CD4-positive, CD25-positive, alpha-beta regulatory T cell (primary cell): Measurements from ENCODE around the gene CHTF8. TPM values are rescaled to one million over a fixed set of nuclear protein-coding genes. Genes with fewer than 3 reads are reported as not detected.

Experiments
- ATAC-seq, 2 donors: fragments of 150-1000 bp; cut with Tn5 transposase; one replicate each; pipeline ENCODE4 v1.10.0; 2021; ENCODE audit warnings: low read depth in 2 of 2, moderate number of reproducible peaks in 2 of 2, moderate library complexity in 1 of 2
- DNase-seq, 3 donors: peaks; one replicate each; pipeline versions ENCODE4 v3.0.0 to v3.0.0-alpha.2; 2012 to 2022; ENCODE audit warnings: mixed read lengths in 1 of 3
- H3K27ac ChIP-seq: one replicate; pipeline ENCODE4 v1.7.0; 2013; ENCODE audit warnings: mild to moderate bottlenecking, low read length; ENCODE audit not compliant: insufficient read depth, poor library complexity, severe bottlenecking
- H3K27me3 ChIP-seq: one replicate; pipeline ENCODE4 v1.7.0; 2013; ENCODE audit warnings: low read length; ENCODE audit not compliant: control insufficient read depth, insufficient read depth
- H3K36me3 ChIP-seq: one replicate; pipeline ENCODE4 v1.7.0; 2013; ENCODE audit warnings: mild to moderate bottlenecking, low read length, moderate library complexity; ENCODE audit not compliant: control insufficient read depth, insufficient read depth
- H3K4me1 ChIP-seq: 2 replicates; pipeline ENCODE4 v1.7.0; 2013; ENCODE audit warnings: mild to moderate bottlenecking, low read length; ENCODE audit not compliant: insufficient read depth, control insufficient read depth, poor library complexity, severe bottlenecking
- H3K4me3 ChIP-seq: one replicate; pipeline ENCODE4 v1.7.0; 2013; ENCODE audit warnings: low read depth, mild to moderate bottlenecking, low read length, moderate library complexity
- H3K9me3 ChIP-seq, 2 experiments: 1 replicate in 1 of 2; 2 replicates in 1 of 2; pipeline ENCODE4 v1.7.0; 2013; ENCODE audit warnings: low read length in 2 of 2, mild to moderate bottlenecking in 1 of 2, moderate library complexity in 1 of 2; ENCODE audit not compliant: control insufficient read depth in 2 of 2
- H3K27ac Mint-ChIP-seq, 3 donors: one replicate each; pipeline ENCODE4 v1.8.0; 2020 to 2022; ENCODE audit warnings: mild to moderate bottlenecking in 3 of 3, mixed read lengths in 3 of 3, moderate library complexity in 2 of 3
- H3K27me3 Mint-ChIP-seq: one replicate; pipeline ENCODE4 v1.8.0; 2022; ENCODE audit warnings: mild to moderate bottlenecking, mixed read lengths
- H3K36me3 Mint-ChIP-seq: one replicate; pipeline ENCODE4 v1.8.0; 2020; ENCODE audit warnings: mixed read lengths
- H3K4me1 Mint-ChIP-seq, 4 donors: one replicate each; pipeline ENCODE4 v1.8.0; 2020 to 2022; ENCODE audit warnings: mixed read lengths in 4 of 4, mild to moderate bottlenecking in 1 of 4
- H3K4me3 Mint-ChIP-seq, 4 donors: one replicate each; pipeline ENCODE4 v1.8.0; 2020 to 2022; ENCODE audit warnings: mild to moderate bottlenecking in 4 of 4, mixed read lengths in 4 of 4, moderate library complexity in 3 of 4
- H3K9me3 Mint-ChIP-seq, 7 donors: one replicate each; pipeline ENCODE4 v1.8.0; 2020 to 2022; ENCODE audit warnings: mixed read lengths in 7 of 7, mild to moderate bottlenecking in 3 of 7, moderate library complexity in 2 of 7
- polyA plus RNA-seq, 4 donors: library from polyadenylated mRNA; unstranded; fragments of 300-500 nt; fragmentation: Illumina TruSeq; gene quantifications; one replicate each; pipeline ENCODE4 v1.2.3, GENCODE V29; 2021
- total RNA-seq: library from RNA; stranded (reverse); gene quantifications from one replicate; pipeline ENCODE4 v1.2.3, GENCODE V29; 2022

Gene CHTF8, protein sequence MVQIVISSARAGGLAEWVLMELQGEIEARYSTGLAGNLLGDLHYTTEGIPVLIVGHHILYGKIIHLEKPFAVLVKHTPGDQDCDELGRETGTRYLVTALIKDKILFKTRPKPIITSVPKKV
- 79.4 TPM for total RNA-seq
- 100 to 1,000 TPM; 210 to 227 (median 218) TPM for polyA plus RNA-seq

DNA sequence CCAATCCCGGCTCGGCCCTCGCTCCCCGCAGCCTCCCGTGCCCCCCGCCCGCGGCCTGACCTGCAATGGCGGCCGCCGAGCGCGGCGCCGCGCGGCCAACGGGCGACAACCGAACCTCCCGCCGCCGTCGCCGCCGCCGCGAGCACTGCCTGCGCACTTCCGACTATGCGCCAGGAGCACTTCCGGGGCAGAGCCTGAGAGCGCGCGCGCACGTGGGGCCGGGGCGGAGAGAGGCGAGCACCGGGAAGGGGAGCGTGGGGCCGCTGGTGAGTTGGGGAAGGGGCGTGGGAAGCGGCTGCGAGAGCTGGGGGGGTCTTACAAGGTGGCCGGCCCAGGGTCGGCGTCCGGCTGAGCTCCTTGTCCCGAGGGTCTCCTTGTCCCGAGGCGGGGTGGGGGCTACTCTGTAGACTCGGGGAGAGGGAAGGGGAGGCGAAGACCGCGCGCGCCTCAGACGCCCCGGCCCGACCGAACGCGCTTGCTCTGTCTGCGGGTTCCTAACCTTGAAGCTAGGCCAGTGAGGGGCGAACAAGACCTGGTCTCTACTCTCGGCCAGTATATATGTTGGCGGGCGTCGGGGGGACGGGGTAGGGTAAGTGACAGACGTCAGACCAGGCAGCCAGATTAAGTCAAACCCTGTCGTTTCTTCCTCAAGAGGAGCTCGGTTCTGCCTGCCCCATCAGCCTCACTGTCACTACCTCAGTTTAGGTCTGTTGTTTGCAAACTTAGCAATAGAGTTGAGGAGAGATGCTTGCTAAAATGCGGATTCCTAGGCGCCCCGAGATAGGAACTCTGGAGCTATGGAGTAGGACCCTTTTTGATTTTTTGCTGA is at the start of gene CHTF8, which contains the start of gene UTP4:
Gene CHTF8 (minus strand): TSS at position 165 of the 829 bp plus-strand sequence. CDS start 11,130 bp downstream, outside the sequence.
Gene UTP4 (plus strand): TSS at position 226 of the 829 bp plus-strand sequence. CDS start 811 bp downstream, outside the sequence.
- Mint-ChIP-seq H3K27ac (peak within 1 kb of the TSS; percentile 93 to 96 (median 96)), H3K27me3 (no peaks in the 10 kb centered on the region), H3K4me3 (peak within 1 kb of the TSS; percentile 93 to 99 (median 96)), H3K4me1 (peaks cover 23 to 65% (median 43%) of the 10 kb centered on the region in 4 donors), H3K36me3 (peaks cover 14% of the 10 kb centered on the region), H3K9me3 (no peaks in the 10 kb centered on the region)
- Histone ChIP-seq H3K9me3 (no peaks in the 10 kb centered on the region), H3K36me3 (peaks cover 16% of the 10 kb centered on the region), H3K4me1 (peaks cover 37% of the 10 kb centered on the region), H3K4me3 (peak within 1 kb of the TSS; percentile 87), H3K27ac (peak within 1 kb of the TSS; percentile 86), H3K27me3 (no peaks in the 10 kb centered on the region)
- peak; percentile 83 to 91 (median 88) for DNase-seq
- peak; percentile 92 to 94 for ATAC-seq

DNA sequence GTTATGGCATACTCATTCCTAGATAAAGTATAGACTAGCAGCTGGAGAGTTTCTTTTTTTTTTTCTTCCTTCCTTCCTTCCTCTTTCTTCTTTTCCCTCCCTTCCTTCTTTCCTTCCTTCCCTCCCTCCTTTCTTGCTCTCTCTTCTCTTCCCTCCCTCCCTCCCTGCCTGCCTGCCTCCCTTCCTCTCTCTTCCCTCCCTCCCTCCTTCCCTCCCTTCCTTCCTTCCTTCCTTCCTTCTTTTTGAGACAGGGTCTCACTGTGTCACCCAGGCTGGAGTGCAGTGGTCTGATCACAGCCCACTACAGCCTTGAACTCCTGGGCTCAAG is 47.6 kb upstream of the CHTF8 start:
- Histone ChIP-seq H3K4me1 (peaks cover 4% of the 10 kb centered on the region), H3K27ac (no peak overlapping the region), H3K36me3 (no peaks in the 10 kb centered on the region), H3K4me3 (no peak overlapping the region), H3K27me3 (no peaks in the 10 kb centered on the region), H3K9me3 (no peaks in the 10 kb centered on the region)
- DNase-seq (no peak), ATAC-seq (no peak)
- peaks cover 0 to 3% (median 0%) of the 10 kb centered on the region in 4 donors for H3K4me1 Mint-ChIP-seq
- no peak overlapping the region for H3K4me3 Mint-ChIP-seq
- H3K36me3 Mint-ChIP-seq: peaks cover 3% of the 10 kb centered on the region
- peak overlapping the region in 1 of 3 donors; percentile 76 for H3K27ac Mint-ChIP-seq
- H3K9me3 Mint-ChIP-seq: peaks cover 0 to 2% (median 0%) of the 10 kb centered on the region in 7 donors
- no peaks in the 10 kb centered on the region for H3K27me3 Mint-ChIP-seq

DNA sequence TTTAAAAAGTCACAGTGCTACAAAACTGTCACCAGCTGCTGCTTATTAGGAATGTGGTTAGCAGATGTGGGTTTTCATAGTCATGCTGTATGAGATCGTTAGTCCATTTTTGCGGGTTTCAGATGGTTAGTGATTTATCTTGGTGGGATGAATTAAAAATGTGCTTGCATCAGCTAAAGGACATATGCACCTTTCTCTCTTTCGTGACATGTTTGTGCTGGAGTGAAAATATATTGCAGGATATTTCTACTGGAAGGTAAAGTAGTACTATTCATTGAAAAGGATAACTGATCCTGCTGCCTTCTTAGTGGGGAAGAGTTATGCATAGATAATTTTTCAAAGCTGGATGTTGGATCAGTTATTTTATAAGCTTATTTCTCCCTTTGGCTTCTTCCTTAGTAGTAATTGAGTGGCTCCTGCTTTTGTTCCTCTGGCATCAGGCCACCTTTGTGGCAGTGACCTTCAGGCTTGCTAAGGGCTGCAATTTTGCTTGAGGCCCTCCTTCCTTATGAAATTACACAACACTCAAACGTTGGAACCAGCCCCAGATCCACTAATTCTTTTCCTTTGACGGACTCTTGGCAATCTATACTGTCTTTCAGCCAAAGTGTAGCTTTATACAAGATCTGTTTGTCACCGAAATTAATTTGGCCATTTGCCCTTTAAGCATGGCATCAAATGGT is 47.1 kb upstream of the CHTF8 start:
- H3K27ac ChIP-seq: no peak overlapping the region
- no peaks in the 10 kb centered on the region for H3K9me3 ChIP-seq
- Mint-ChIP-seq H3K27ac (no peak overlapping the region), H3K27me3 (no peaks in the 10 kb centered on the region), H3K4me3 (no peak overlapping the region), H3K4me1 (no peaks in the 10 kb centered on the region), H3K9me3 (peaks cover 0 to 2% (median 0%) of the 10 kb centered on the region in 7 donors), H3K36me3 (peaks cover 3% of the 10 kb centered on the region)
- H3K4me3 ChIP-seq: no peak overlapping the region
- no peaks in the 10 kb centered on the region for H3K27me3 ChIP-seq
- H3K4me1 ChIP-seq: no peaks in the 10 kb centered on the region
- ATAC-seq (no peak), DNase-seq (no peak)
- no peaks in the 10 kb centered on the region for H3K36me3 ChIP-seq

DNA sequence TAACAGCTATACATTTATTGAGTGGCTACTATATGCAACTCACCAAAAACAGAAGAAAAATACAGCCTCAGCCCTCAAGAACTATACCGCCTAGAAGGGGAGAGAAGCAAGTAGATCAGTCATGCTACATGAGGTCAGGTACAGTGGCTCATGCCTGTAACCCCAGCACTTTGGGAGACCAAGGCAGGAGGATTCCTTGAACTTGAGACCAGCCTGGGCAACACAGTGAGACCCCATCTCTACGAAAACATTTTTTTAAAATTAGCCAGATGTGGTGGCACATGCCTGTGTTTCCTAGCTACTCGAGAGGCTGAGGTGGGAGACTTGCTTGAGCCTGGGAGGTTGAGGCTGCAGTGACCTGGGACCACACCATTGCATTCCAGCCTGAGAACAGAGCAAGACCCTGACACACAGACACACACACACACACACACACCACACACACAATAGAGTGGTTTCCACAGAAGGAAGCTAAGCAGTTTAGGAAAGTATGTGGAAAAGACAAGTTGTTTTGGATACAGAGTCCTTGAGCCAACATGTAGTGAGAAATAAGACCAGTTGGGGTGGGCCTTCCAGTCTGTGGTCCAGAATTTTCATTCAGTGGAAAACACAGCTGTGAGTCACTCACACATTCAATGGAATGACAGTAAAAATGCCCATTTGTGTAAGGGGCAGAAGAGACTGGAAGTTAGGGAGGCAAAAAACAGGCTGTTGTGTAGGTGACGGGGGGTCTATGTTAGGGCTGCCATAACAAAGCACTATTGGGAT is 43.8 kb upstream of the CHTF8 start:
- Histone ChIP-seq H3K27me3 (no peaks in the 10 kb centered on the region), H3K4me1 (no peaks in the 10 kb centered on the region), H3K9me3 (no peaks in the 10 kb centered on the region), H3K4me3 (no peak overlapping the region), H3K27ac (no peak overlapping the region), H3K36me3 (no peaks in the 10 kb centered on the region)
- H3K36me3 Mint-ChIP-seq: peaks cover 7% of the 10 kb centered on the region
- peaks cover 0 to 2% (median 0%) of the 10 kb centered on the region in 7 donors for H3K9me3 Mint-ChIP-seq
- H3K27ac Mint-ChIP-seq: no peak overlapping the region
- H3K4me3 Mint-ChIP-seq: no peak overlapping the region
- H3K27me3 Mint-ChIP-seq: no peaks in the 10 kb centered on the region
- H3K4me1 Mint-ChIP-seq: peaks cover 0 to 6% (median 4%) of the 10 kb centered on the region in 4 donors
- ATAC-seq (no peak), DNase-seq (no peak)

DNA sequence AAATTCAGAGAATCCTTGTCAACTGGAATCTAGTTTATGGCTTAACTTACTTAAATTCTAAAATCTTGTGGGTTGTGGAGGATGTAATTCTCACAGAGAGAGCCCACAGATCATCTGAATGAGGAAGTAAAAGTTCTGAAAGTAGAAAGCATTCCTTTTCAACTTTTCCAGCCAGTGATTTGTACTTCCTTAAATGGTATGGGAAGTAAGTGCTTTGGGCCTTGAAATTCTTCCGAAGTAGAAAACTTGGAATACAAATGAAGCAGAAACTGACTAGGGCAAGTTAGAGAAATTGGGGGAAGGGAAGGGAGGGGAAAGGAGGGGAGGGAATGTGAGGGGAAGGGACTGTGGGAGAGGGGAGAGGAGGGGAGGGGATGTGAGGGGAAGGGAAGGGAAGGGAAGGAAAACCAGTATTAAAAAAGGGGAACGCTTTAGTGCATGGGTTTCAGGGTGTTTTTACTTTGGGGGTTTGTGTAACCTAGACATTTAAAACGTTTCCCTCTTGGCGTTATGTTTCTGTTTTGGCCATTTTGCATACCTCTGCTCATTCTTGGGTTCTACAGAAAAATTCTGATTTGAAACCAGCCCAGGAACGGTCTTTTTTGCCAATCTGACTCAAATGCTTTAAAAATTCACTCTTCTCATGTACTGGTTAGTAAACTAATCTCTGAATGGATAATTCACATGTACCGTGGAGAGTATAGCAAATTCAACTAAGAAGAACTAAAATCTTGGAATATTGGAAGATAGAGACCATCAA is 39.1 kb upstream of the CHTF8 start:
- Mint-ChIP-seq H3K27ac (peak overlapping the region in 1 of 3 donors; percentile 6), H3K36me3 (peaks cover 28% of the 10 kb centered on the region), H3K9me3 (no peaks in the 10 kb centered on the region), H3K4me3 (no peak overlapping the region), H3K27me3 (no peaks in the 10 kb centered on the region), H3K4me1 (peaks cover 8 to 13% (median 10%) of the 10 kb centered on the region in 4 donors)
- Histone ChIP-seq H3K4me3 (no peak overlapping the region), H3K9me3 (no peaks in the 10 kb centered on the region), H3K36me3 (peaks cover 28% of the 10 kb centered on the region), H3K27me3 (no peaks in the 10 kb centered on the region), H3K4me1 (peaks cover 7% of the 10 kb centered on the region), H3K27ac (no peak overlapping the region)
- DNase-seq (no peak), ATAC-seq (no peak)

DNA sequence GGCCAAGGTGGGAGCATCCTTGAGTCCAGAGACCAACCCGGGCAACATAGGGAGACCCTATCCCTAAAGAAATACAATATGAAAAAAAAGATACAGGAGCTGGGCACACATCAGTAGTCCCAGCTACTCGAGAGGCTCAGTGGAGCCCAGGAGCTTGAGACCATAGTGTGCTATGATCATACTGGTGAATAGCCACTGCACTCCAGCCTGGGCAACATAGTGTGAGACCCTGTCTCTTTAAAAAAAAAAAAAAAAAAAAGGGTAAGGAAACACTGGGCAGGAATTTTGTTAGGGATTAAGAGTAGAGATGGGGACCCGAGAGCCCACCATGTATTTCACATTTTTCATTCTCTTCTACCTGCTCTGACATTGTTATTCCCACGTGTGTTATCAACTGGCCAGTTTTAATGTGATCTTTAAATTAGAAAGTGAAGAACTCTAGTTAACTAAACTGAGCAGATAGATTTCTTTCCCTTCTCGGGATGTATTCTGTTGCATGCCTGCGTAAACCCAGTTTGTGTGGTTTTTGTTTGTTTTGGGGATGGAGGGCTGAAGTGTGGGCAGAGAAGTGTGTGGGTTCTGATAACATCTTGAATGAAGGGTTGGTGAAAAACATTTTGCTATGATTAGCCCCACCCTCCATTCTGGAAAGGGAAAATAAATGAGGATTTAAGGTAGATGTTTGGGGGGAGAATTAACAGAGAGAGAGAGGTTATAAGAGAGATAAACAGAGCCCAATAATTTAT is 37.4 kb upstream of the CHTF8 start:
- peaks cover 16 to 24% (median 21%) of the 10 kb centered on the region in 4 donors for H3K4me1 Mint-ChIP-seq
- Histone ChIP-seq H3K9me3 (no peaks in the 10 kb centered on the region), H3K4me3 (no peak overlapping the region), H3K4me1 (peaks cover 16% of the 10 kb centered on the region), H3K36me3 (peaks cover 39% of the 10 kb centered on the region), H3K27ac (no peak overlapping the region), H3K27me3 (no peaks in the 10 kb centered on the region)
- DNase-seq: no peak
- no peaks in the 10 kb centered on the region for H3K27me3 Mint-ChIP-seq
- H3K27ac Mint-ChIP-seq: peak overlapping the region in 1 of 3 donors; percentile 45
- H3K4me3 Mint-ChIP-seq: no peak overlapping the region
- no peak for ATAC-seq
- H3K36me3 Mint-ChIP-seq: peaks cover 35% of the 10 kb centered on the region
- H3K9me3 Mint-ChIP-seq: no peaks in the 10 kb centered on the region
